Testis (tissue), 2 donors: Measurements from ENCODE around the gene TMEM92.

Experiments
- POLR2A ChIP-seq: fragments of 450-650 bp; IDR thresholded peaks from one replicate; pipeline ENCODE4 v1.6.1; 2017; ENCODE audit warnings: antibody characterized with exemption, mild to moderate bottlenecking, moderate library complexity
- TF ChIP-seq, protein P1 (sequence below), 3 experiments: fragments of 450-650 bp in 2 of 3; fragments of 200-600 bp in 1 of 3; sonication (generic) in 1 of 3; IDR thresholded peaks; one replicate each; pipeline ENCODE4 v1.5.1; 2016 to 2019; ENCODE audit warnings: antibody characterized with exemption in 3 of 3, mild to moderate bottlenecking in 2 of 3, moderate library complexity in 1 of 3

DNA sequence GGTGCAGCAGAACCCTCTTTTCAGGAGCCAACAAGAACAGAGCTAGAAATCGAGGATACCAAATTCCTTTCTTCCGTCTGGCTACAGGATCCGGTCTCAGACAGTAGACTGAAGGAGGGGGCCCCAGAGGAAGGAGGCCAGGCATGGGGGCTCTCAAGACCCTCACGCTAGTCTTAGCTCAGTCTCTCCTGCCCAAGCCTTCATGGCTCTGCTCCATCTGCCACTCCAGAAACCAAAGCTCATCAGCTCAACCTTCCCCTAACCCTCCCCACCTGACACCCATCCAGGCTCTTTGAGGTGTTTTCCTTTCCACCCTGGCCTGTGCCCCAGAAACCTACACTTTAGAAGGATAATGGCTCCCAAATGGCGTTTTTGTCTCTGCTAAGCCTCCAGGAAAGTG is 6.2 kb upstream of the TMEM92 start:
- TF ChIP-seq, protein P1, sequence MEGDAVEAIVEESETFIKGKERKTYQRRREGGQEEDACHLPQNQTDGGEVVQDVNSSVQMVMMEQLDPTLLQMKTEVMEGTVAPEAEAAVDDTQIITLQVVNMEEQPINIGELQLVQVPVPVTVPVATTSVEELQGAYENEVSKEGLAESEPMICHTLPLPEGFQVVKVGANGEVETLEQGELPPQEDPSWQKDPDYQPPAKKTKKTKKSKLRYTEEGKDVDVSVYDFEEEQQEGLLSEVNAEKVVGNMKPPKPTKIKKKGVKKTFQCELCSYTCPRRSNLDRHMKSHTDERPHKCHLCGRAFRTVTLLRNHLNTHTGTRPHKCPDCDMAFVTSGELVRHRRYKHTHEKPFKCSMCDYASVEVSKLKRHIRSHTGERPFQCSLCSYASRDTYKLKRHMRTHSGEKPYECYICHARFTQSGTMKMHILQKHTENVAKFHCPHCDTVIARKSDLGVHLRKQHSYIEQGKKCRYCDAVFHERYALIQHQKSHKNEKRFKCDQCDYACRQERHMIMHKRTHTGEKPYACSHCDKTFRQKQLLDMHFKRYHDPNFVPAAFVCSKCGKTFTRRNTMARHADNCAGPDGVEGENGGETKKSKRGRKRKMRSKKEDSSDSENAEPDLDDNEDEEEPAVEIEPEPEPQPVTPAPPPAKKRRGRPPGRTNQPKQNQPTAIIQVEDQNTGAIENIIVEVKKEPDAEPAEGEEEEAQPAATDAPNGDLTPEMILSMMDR (IDR thresholded peaks at IDR 0.05): no peak
- TF ChIP-seq POLR2A: no peak
